ENCODE data around the gene METTL15. TPM values are rescaled to one million over a fixed set of nuclear protein-coding genes. Genes with fewer than 3 reads are reported as not detected.
"Not testable (repeated sequence)": the region's sequence is repeated elsewhere in the genome, so short reads cannot be mapped to it uniquely, and the experiment has no call there.

The METTL15 gene
- total RNA-seq, 1 experiment from 2014 or later = 26.8 TPM

DNA sequence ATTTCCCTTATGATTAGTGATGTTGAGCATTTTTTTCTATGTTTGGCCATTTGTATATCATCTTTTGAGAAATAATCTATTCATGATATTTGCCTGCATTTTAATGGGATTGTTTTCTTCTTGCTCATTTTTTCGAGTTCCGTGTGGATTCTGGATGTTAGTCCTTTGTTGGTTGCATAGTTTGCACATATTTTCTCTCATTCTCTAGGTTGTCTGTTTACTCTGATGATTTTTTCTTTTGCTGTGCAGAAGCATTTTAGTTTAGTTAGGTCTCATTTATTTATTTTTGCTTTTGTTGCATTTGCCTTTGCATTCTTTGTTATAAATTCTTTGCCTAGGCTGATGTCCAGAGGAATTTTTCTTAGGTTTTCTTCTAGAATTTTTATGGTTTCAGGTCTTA is 87.3 kb downstream of the METTL15 start:
- DNase-seq (ENCODE audit: extremely low read depth, low read depth) = no peak

DNA sequence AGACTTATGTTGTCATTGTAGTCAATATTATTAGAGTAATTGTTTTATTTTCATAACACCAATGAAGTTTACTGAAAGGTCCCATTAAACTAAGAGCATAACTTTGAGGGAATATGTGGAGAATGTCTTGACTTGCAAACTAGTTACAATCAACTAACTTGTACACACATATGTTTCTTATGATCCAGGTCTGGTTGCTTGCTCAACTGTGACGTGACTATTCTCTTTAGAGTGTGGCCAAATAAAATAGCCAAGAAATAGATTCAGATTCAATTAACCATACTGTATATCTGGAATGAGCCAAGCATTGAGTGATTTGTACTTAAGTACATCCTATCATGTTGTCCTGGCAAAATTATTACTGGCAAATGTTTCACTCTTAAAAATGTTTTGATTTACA is 101.7 kb downstream of the METTL15 start:
- no peak for DNase-seq (ENCODE audit: extremely low read depth, low read depth)

DNA sequence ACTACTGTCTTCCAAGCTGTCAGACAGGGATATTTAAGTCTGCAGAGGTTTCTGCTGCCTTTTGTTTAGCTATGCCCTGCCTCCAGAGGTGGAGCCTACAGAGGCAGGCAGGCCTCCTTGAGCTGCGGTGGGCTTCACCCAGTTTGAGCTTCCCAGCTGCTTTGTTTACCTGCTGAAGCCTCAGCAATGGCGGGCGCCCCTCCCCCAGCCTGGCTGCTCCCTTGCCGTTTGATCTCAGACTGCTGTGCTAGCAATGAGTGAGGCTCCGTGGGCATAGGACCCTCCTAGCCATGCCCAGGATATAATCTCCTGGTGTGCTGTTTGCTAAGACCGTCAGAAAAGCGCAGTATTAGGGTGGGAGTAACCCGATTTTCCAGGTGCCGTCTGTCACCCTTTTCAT is 113.9 kb downstream of the METTL15 start:
- not testable (repeated sequence) for DNase-seq (ENCODE audit: extremely low read depth, low read depth)

DNA sequence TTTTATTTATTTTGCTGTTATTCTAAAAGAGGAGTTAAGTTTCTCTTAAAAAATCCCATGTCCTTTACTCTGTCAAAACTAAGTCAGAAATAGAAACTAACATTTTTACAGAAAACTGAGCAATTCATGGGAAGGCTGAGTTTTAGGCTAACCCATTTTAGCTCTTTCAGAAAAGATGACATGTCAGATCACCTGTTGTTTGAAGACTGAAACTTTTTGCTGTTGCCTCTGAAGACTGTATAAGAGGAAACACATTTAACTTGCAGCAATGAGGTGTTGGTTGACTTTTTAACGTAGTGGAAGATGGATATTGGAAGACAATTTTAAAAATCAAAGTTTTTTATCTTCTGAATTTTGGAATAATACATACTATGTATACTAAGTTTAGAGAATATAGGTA is 115.4 kb downstream of the METTL15 start:
- DNase-seq (ENCODE audit: extremely low read depth, low read depth) = no peak

DNA sequence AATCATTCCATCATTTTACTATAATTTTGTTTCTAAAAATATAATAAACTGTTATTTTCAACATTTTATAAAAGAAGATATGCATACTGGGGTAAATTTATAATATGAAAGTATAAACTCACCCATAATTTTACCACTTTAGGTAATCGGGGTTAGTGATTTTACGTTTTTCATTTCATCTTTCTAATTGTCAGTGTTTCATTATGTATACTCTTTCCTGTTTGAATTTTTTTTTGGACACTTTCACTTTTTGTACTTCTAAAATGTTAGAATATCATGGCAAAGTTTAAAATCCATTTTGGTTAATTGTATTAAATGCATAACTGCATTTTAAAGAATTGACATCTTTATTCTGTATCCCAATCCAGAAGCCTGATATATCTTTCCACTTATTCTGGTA is 115.8 kb downstream of the METTL15 start:
- DNase-seq (ENCODE audit: extremely low read depth, low read depth) = no peak

DNA sequence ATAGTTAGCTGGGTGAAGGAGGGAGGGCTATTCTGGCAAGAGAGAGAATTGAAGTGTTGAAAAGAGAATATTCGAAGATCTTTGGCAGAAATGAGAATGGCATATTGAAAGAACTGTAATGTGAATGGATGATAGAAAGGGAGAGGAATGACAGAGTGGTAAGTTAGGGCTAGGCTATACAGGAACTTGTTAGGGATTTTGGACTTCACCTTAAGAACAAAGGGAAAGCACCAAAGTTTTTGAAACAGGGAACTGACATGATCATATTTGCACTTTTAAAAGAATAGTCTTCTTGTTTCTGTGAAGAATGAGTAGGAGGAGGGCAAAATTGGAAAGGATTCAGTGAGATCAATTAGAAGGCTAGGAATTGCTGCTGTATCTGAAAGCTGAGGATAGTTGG is 119.3 kb downstream of the METTL15 start:
- DNase-seq (ENCODE audit: extremely low read depth, low read depth) = no peak

DNA sequence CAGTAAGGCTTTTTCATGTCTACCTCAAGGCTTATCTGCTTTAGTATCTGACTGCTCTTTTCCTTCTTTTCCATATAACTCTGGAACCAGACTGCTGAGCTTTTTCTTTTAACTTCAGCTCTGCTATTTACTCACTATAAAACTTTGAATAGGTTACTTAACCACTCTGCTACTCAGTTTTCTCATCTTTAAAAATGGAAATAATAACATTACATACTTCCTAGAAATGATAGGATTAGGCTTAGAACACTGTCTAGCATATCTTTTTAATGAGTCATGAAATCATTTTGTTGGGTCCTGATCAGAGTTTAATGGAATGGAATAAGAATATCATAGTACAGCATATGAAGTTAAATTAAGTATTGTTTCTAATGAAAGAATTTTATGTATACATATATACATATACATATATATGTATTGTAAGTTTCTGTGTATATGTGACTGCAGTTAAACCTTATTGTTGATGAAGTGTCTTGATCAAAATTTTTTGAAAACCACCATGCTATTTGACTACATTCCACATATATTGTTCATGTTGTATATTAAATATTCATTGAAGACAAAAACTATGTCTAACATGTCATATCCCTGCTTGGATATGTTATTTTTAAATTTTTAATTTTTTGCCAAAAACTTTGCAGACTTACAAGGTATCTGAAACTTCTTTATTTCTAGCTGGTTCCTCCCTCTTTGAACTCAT is 120.2 kb downstream of the METTL15 start:
- DNase-seq (ENCODE audit: extremely low read depth, low read depth) = no peak

DNA sequence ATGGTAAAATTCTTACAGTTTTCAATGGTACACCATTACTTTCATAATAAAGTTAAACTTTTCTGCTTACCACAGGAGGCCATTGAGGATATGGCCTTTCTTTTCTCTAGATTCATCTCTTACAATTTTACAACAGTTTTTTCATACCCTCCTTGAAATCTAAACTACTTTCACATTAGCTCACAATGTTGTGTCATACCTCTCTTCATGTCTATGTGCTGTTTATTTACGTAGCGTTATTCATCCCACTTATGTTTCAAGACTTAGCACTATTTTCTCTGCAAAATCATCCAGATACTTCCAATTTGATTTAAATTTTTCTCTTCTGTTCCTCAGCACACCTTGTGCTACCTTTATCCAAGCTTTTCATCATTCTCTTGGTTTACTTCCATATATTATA is 123.3 kb downstream of the METTL15 start:
- DNase-seq (ENCODE audit: extremely low read depth, low read depth) = peak; percentile 18

DNA sequence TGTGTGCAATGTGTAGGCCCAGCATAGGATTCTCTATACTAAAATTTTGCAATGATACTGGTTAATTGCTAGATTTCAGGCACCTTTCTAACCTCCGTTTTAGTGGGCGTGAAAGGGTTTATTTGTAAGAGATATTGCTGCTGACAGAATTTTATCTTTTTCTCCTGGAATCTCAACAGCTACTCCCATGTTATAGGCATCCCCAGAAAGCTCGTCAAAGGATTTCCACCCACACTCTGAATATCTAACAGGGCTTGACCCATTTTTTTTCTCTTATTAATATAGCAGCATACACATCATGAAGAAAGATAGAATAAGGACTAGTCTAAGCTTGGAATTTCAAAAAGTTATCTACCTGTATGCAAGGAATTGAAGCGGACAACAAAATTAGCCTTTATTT is 124.5 kb downstream of the METTL15 start:
- DNase-seq (ENCODE audit: extremely low read depth, low read depth) = no peak

DNA sequence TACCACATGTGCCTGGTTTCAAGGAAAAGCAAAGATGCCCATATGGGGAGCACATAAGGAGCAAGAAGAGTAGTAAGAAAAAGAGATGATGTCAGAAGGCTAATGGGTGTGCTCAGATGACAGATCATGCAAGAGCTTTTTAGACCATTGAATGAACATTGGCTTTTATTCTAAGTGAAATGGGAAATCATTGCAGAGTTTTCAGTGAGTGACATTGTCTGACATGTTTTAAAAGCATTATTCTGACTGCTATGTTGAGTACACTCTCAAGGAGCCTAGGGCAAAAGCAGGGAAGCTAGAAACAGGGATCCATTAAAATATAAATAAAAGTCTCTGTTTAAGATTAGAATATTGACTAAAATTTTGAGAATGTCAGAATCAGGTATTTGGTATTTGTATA is 133.6 kb downstream of the METTL15 start:
- DNase-seq (ENCODE audit: extremely low read depth, low read depth) = no peak

DNA sequence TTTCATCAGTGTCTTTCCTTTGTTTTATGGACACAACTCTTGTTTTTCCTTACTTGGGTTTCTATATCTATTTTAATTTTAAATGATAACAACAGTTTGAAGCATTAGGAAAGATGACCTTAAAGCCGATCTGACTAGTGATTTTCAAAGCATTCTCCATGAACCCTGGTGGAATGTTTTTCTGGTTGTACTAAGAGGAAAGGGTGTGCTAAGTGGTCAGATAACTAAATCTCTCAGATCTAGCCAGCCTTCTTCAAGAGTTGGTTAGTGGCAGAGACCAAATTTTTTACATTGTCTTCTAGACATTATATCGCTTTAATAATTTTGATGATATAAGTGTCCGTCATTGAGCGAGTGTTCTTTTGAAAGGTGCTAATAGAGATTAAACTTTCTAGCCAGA is 134.4 kb downstream of the METTL15 start:
- no peak for DNase-seq (ENCODE audit: extremely low read depth, low read depth)

DNA sequence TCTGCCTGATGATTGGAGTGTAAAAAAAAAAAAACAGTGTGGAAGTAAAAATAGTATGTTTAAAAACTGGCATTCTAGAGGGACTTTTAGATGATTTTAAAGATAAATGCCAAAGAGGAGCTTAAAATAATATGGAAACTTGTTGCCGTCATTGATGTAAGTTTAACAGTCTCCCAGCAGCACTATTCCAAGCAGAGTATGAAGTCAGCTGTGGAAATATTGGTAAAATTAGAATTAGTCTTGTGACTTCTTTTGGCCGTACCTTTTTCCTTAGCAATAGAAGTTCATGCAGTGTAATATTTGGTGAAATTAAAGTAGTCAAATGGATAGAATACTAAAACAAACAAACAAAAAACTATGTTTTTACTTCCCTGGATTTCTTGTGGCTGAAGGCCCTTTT is 134.9 kb downstream of the METTL15 start:
- no peak for DNase-seq (ENCODE audit: extremely low read depth, low read depth)

DNA sequence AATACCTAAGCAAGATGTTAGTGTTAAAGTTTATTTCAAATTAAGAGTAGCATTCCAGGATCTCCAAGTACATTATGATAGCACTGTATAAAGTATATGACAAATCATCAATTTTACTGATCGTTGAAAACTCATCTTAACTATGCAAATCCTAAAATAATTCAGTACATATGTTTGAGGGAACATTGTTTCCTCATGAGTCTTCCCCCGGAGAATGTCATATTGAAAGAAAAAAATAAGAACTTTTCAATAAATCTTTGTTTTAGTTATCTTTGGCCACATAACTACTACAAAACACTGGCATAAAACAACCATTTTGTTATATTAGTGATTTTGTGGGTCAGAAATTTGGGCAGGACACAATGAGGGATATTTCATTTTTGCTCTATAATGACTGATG is 135.4 kb downstream of the METTL15 start:
- DNase-seq (ENCODE audit: extremely low read depth, low read depth) = no peak

DNA sequence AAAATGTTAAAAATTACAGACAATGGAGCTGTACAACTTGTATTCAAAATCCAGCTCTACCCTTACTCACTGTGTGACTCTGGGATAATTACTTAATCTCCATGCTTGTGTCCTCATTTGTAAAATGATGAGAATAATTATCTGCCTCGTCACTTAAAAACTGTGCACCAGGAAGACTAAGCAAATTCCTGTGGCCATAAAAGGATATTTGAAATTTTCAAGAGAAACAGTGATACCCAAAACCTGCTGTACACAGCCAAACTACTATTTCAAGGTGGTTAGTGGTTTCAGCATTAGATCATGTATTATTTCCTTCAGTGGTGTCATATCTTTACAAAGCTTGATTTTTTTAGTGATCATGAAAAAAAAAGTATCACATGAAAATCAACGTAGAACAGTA is 136.9 kb downstream of the METTL15 start:
- no peak for DNase-seq (ENCODE audit: extremely low read depth, low read depth)

DNA sequence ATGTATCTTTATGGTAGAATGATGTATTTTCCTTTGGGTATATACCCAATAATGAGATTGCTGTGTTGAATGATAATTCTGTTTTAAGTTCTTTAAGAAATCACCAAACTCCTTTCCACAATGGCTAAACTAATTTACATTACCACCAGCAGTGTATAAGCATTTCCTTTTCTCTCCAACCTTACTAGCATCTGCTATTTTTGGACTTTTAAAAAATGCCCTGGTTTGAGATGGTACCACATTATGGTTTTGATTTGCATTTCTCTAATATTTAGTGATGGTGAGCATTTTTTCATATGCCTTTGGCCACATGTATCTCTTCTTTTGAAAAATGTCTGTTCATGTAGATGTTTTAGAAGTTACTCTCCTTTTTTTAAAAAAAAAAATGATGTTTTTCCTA is 142.0 kb downstream of the METTL15 start:
- DNase-seq (ENCODE audit: extremely low read depth, low read depth) = no peak

DNA sequence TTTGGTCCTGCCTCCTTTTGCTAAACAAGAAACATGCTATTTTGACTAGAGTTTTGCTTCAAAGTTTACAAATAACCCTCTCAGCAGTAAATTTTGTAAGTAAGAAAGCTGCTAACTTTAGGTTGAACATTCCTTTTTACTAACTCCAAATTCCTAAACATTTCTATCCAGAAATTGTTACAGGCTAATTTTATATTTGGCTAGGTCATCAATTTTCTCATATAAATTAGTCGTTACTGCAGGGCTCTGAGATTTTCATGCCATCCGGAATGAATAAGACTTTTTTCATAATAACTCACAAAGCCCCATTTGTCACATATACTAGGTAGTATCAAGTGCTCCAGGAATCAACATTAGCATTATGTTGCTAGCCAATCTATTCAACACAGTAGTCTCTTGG is 143.1 kb downstream of the METTL15 start:
- no peak for DNase-seq (ENCODE audit: extremely low read depth, low read depth)

DNA sequence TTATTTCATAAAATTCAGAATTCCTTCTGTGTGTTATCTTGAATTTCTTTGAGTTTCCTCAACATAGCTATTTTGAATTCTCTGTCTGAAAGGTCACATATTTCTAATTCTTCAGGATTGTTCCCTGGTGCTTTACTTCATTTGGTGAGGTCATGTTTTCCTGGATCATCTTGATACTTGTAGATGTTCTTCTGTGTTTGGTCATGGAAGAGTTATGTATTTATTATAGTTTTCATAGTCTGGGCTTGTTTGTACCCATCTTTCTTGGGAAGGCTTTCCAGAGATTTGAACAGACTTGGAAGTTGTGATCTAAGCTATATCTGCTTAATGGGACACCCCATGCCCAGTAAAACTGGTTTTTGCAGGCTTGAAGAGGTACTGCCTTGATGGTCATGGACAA is 149.6 kb downstream of the METTL15 start:
- no peak for DNase-seq (ENCODE audit: extremely low read depth, low read depth)

DNA sequence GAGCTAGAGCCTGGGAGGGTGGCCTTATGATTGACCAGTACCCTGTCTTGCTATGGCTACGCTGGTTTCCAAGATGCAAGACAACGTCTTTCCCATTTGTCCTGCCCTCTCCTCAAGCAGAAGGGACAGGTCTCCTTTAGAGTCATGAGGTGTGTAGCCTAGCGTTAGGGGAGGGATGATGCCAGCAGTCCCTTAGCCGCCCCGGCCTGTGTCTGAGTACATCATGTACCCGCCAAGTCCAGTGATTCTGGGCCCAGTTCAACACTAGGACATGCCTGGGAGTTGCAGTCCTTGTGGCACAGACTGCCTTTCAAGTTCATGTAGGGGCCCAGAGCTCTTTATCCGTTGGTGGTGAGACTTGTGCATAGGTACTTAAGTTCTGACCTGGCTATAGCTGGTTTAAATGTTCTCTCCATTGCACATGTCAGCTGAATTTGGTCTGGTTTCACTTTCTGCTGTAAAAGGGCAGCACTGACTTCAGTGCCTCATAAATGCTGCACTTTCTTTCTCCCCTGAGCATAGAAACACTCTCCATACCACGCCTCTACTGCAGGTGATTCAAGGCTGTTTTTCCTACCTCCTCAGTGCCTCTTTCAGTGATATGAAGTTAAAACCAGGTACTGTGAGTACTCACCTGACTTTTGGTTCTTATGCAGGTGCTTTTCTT is 151.1 kb downstream of the METTL15 start:
- DNase-seq (ENCODE audit: extremely low read depth, low read depth) = no peak

DNA sequence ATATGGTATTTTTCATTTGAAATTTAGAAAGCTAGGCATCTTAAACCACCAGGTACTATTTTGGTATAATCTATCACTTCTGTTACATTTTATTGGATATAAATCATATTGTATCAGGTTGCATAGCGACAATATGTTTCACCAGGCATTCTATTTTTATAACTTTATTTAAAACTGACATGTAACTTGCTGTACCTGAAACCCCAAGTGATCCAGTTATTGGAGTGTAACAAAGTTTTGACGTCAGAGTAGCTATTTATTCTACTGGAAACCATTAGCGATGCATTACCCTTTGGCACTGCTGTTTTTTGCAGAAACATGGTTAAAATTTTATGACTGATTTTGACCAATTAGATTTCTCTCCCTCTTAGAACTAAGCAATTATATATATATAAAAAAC is 160.7 kb downstream of the METTL15 start:
- no peak for DNase-seq (ENCODE audit: extremely low read depth, low read depth)

DNA sequence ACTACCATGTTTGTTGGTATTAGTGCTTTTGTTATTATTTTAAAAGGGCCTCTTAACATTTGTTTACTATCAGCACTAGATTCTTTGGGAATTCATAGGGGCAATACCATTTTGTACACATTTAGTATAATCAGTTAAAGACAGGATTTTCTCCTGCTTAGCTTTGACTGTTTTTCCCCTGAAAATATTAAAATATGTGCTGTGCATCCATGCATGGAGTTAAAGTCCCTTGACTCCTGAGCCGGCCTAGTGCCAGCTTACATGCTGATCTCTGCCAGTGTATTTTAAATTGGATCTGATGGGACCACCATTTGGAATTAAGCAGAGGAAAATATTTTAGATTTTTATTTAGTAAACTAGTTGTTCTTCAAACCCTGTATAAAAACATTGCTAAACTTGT is 161.4 kb downstream of the METTL15 start:
- DNase-seq (ENCODE audit: extremely low read depth, low read depth) = no peak

DNA sequence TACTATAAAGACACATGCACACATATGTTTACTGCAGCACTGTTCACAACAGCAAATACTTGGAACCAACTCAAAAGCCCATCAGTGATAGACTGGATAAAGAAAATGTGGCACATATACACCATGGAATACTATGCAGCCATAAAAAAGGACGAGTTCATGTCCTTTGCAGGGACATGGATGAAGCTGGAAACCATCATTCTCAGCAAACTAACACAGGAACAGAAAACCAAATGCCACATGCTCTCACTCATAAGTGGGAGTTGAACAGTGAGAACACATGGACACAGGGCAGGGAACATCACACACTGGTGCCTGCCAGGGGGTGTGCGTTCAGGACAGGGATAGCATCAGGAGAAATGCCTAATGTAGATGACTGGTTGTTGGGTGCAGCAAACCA is 164.1 kb downstream of the METTL15 start:
- DNase-seq (ENCODE audit: extremely low read depth, low read depth) = not testable (repeated sequence)

DNA sequence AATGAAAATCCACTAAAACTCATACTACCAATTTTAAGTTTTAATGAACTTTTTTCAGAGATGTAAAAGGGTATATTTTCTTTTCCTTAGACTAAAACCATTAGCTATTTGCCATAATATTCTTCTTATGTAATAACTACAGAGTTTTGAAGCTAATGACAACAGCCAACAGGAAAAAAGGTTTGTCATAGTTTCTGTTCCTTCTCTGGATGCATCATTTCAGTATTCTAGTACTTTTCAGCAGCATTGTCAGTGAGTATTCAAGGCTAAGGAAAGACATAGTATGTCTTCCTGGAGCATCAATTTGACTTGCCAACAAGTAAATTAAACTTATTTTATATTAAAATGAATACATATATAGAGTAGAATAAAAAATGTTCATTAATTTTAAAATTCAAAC is 166.0 kb downstream of the METTL15 start:
- DNase-seq (ENCODE audit: extremely low read depth, low read depth) = no peak

DNA sequence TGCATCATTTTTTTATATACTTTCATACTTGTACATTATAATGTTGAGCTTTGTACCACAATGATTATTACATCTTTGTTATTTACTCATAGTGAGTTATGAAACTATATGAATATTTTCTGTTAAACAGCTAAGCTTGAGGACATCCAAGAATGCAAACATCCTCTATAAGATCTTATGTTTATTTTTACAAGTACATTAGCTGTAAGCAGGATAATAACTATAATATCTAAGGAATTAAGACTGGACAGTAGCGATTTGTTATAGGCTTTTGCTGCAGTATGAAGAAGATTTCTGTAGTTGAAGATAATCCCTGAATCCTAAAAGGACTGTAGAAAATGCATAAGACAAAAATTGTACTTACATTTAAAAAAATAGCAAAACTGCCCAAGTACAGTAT is 176.0 kb downstream of the METTL15 start:
- DNase-seq (ENCODE audit: extremely low read depth, low read depth) = no peak

Data from NCI-H460 (cell line).